Panc1 (cell line): ENCODE data around the gene DLGAP3. TPM values are rescaled to one million over a fixed set of nuclear protein-coding genes. Genes with fewer than 3 reads are reported as not detected.

Source experiments
- ATAC-seq: fragments of 200-7000 bp; cut with Tn5 transposase; 2 replicates; pipeline ENCODE4 v1.9.1; 2020; ENCODE audit warnings: mild to moderate bottlenecking, moderate library complexity
- BruUV-seq: library from RNA; stranded (reverse); fragments of 400-500 nt; replicated peaks from 2 replicates; lab custom pipeline; 2021; lab: Mats Ljungman, UMichigan
- CTCF ChIA-PET: fragments of 300-600 bp; sonication (Branson Sonifier 250); formaldehyde crosslinking; loops from one replicate; lab custom pipeline; 2022; ENCODE audit warnings: antibody characterized with exemption; lab: Charles Lee
- POLR2A ChIA-PET: fragments of 300-600 bp; sonication (Branson Sonifier 250); formaldehyde crosslinking; loops from one replicate; lab custom pipeline; 2022; ENCODE audit warnings: antibody characterized with exemption; lab: Charles Lee
- DNase-seq: peaks from one replicate; pipeline ENCODE4 v3.0.0-alpha.2; 2010; ENCODE audit warnings: low read depth, low spot score
- H3K27ac ChIP-seq: 2 replicates; pipeline ENCODE4 v1.5.1; 2011; ENCODE audit warnings: mild to moderate bottlenecking, low read length, inconsistent platforms
- H3K27me3 ChIP-seq: fragments of 200-500 bp; sonication (Bioruptor generic); 2 replicates; pipeline ENCODE4 v1.6.0; 2014; ENCODE audit warnings: low read length, inconsistent platforms; ENCODE audit not compliant: control insufficient read depth, insufficient read depth
- H3K36me3 ChIP-seq: fragments of 200-500 bp; sonication (Bioruptor generic); 2 replicates; pipeline ENCODE4 v1.5.1; 2014; ENCODE audit warnings: inconsistent platforms, mild to moderate bottlenecking, low read length, moderate library complexity; ENCODE audit not compliant: control insufficient read depth, insufficient read depth
- H3K4me1 ChIP-seq: 2 replicates; pipeline ENCODE4 v1.5.1; 2011; ENCODE audit warnings: inconsistent platforms, mild to moderate bottlenecking, low read length, moderate library complexity; ENCODE audit not compliant: control insufficient read depth, insufficient read depth
- H3K4me3 ChIP-seq, 2 experiments: 2 replicates each; pipeline ENCODE4 v1.5.1; 2011 to 2012; ENCODE audit warnings: low read depth in 2 of 2, low read length in 2 of 2, mild to moderate bottlenecking in 2 of 2, inconsistent platforms in 1 of 2, moderate library complexity in 1 of 2
- H3K9me3 ChIP-seq: fragments of 200-500 bp; sonication (Bioruptor generic); 2 replicates; pipeline ENCODE4 v1.5.1; 2014; ENCODE audit warnings: low read depth, mild to moderate bottlenecking, inconsistent platforms, low read length, moderate library complexity; ENCODE audit not compliant: control insufficient read depth, insufficient read depth
- CTCF ChIP-seq: fragments of 450-650 bp; IDR thresholded peaks from 2 replicates; pipeline ENCODE4 v1.5.1; 2017; ENCODE audit warnings: mild to moderate bottlenecking
- POLR2AphosphoS5 ChIP-seq: IDR thresholded peaks from 2 replicates; pipeline ENCODE4 v1.6.1; 2012; ENCODE audit warnings: mild to moderate bottlenecking, low read depth, low read length, moderate library complexity
- REST ChIP-seq, 2 experiments: IDR thresholded peaks; 2 replicates each; pipeline ENCODE4 v1.6.1; 2011 to 2012; ENCODE audit warnings: low read depth in 2 of 2, control low read depth in 1 of 2, low read length in 1 of 2, mild to moderate bottlenecking in 1 of 2, moderate library complexity in 1 of 2; ENCODE audit not compliant: insufficient read depth in 1 of 2
- SIN3A ChIP-seq: IDR thresholded peaks from 2 replicates; pipeline ENCODE4 v1.6.1; 2012; ENCODE audit warnings: low read depth, mild to moderate bottlenecking, low read length, moderate library complexity, borderline replicate concordance; ENCODE audit not compliant: insufficient read depth
- TCF7L2 ChIP-seq: IDR thresholded peaks from 2 replicates; pipeline ENCODE4 v1.6.1; 2011; ENCODE audit warnings: mild to moderate bottlenecking, low read depth, low read length, inconsistent platforms
- in situ Hi-C: cut with HindIII; loops from 2 replicates; pipeline ENCODE4 v1.10.0; 2016; ENCODE audit warnings: low sequenced_read_pairs, low pct_unique_long_range_greater_than_20kb
- intact Hi-C: fragments of 100-400 bp; cut with micrococcal nuclease; formaldehyde crosslinking; loops from one replicate; pipeline ENCODE4 v1.10.0; 2022; ENCODE audit not compliant: unreplicated experiment
- total RNA-seq: library from RNA; stranded (reverse); gene quantifications from one replicate; pipeline ENCODE4 v1.2.1, GENCODE V29; 2021; ENCODE audit not compliant: unreplicated experiment

Gene DLGAP3
- total RNA-seq, 1 experiment from 2014 or later, result 0.87 TPM

- ChIA-PET CTCF (no interaction called here), POLR2A (no interaction called here)
- BruUV-seq, result no TSS peak
- Histone ChIP-seq H3K4me3 (peak overlapping the region; percentile 28 to 32), H3K9me3 (no peaks in the 10 kb centered on the region), H3K4me1 (no peaks in the 10 kb centered on the region), H3K27me3 (peaks cover 18% of the 10 kb centered on the region), H3K27ac (no peak overlapping the region), H3K36me3 (no peaks in the 10 kb centered on the region)
- ATAC-seq (peak; percentile 28; the same call in 1 of the 2 replicates), DNase-seq (no peak)
- in situ Hi-C loops (no loop called here), intact Hi-C loops (no loop called here)
- TF ChIP-seq REST (IDR thresholded peaks at IDR 0.05; ENCODE audit: insufficient read depth in 1 of 2, low read depth in 2 of 2, low read length in 1 of 2), result no peak
- no peak; the same call in 1 of the 2 replicates for TF ChIP-seq CTCF
- no peak for TF ChIP-seq TCF7L2
- no peak for TF ChIP-seq POLR2AphosphoS5
- TF ChIP-seq SIN3A, result no peak
Observed at GRCh38 chr1:34929853-34930701, 627 bp upstream of the DLGAP3 start.

GRCh38 chr1:34928699-34929496, 552 bp downstream of the DLGAP3 start:
- ATAC-seq (peak; percentile 48), DNase-seq (no peak)
- H3K4me3 ChIP-seq, result peak overlapping the region; percentile 28 to 36
- POLR2A ChIA-PET, result no interaction called here
- H3K4me1 ChIP-seq, result no peaks in the 10 kb centered on the region
- in situ Hi-C loops, result no loop called here
- peaks cover 27% of the 10 kb centered on the region for H3K27me3 ChIP-seq
- intact Hi-C loops, result no loop called here
- BruUV-seq, result no TSS peak
- CTCF ChIA-PET, result no interaction called here
- no peaks in the 10 kb centered on the region for H3K36me3 ChIP-seq
- no peak overlapping the region for H3K27ac ChIP-seq
- TF ChIP-seq TCF7L2, result no peak
- TF ChIP-seq CTCF, result peak; percentile 11; the same call in 1 of the 2 replicates
- no peak for TF ChIP-seq REST (IDR thresholded peaks at IDR 0.05; ENCODE audit: insufficient read depth in 1 of 2, low read depth in 2 of 2, low read length in 1 of 2)
- no peaks in the 10 kb centered on the region for H3K9me3 ChIP-seq
